Liver (tissue), 3 donors: Measurements from ENCODE around the gene RGS9BP.

ENCODE experiments used
- CTCF ChIP-seq: fragments of 150-350 bp; IDR thresholded peaks from 2 replicates; pipeline ENCODE4 v1.5.1; 2017; ENCODE audit warnings: improper control_type of control experiment, low read depth, low read length; ENCODE audit not compliant: missing input control
- EGR1 ChIP-seq, 2 donors: IDR thresholded peaks; 2 replicates each; pipeline ENCODE4 v1.6.1; 2016 to 2018; ENCODE audit warnings: antibody characterized with exemption in 2 of 2, low read depth in 2 of 2
- GABPA ChIP-seq, 2 donors: IDR thresholded peaks in 1 of 2; conservative IDR thresholded peaks in 1 of 2; 2 replicates each; pipeline ENCODE4 v1.6.1; 2016; ENCODE audit warnings: antibody characterized with exemption in 2 of 2, mild to moderate bottlenecking in 1 of 2, moderate library complexity in 1 of 2
- MAX ChIP-seq: IDR thresholded peaks from 2 replicates; pipeline ENCODE4 v1.6.1; 2016; ENCODE audit warnings: antibody characterized with exemption
- RAD21 ChIP-seq, 2 donors: IDR thresholded peaks; 2 replicates each; pipeline ENCODE4 v1.6.1; 2016; ENCODE audit warnings: antibody characterized with exemption in 2 of 2, mild to moderate bottlenecking in 2 of 2
- RXRA ChIP-seq, 2 donors: IDR thresholded peaks; 2 replicates each; pipeline ENCODE4 v1.6.1; 2017 to 2018; ENCODE audit warnings: antibody characterized with exemption in 2 of 2, mild to moderate bottlenecking in 1 of 2
- TAF1 ChIP-seq: conservative IDR thresholded peaks from 2 replicates; pipeline ENCODE4 v1.6.1; 2016; ENCODE audit warnings: antibody characterized with exemption, mild to moderate bottlenecking
- YY1 ChIP-seq: IDR thresholded peaks from 2 replicates; pipeline ENCODE4 v1.6.1; 2016; ENCODE audit warnings: antibody characterized with exemption, mild to moderate bottlenecking
- ZBTB33 ChIP-seq: IDR thresholded peaks from 2 replicates; pipeline ENCODE4 v1.6.1; 2016; ENCODE audit warnings: antibody characterized with exemption
- TF ChIP-seq, protein P1 (sequence below): IDR thresholded peaks from 2 replicates; pipeline ENCODE4 v1.6.1; 2016; ENCODE audit warnings: antibody characterized with exemption
- TF ChIP-seq, protein P2 (sequence below): IDR thresholded peaks from 2 replicates; pipeline ENCODE4 v1.6.1; 2016; ENCODE audit warnings: antibody characterized with exemption, mild to moderate bottlenecking
- donor health status: healthy.
- donor health status: healthy.

- TF ChIP-seq, protein P1, sequence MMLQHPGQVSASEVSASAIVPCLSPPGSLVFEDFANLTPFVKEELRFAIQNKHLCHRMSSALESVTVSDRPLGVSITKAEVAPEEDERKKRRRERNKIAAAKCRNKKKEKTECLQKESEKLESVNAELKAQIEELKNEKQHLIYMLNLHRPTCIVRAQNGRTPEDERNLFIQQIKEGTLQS: no peak
- no peak for TF ChIP-seq CTCF
- TF ChIP-seq, protein P2, sequence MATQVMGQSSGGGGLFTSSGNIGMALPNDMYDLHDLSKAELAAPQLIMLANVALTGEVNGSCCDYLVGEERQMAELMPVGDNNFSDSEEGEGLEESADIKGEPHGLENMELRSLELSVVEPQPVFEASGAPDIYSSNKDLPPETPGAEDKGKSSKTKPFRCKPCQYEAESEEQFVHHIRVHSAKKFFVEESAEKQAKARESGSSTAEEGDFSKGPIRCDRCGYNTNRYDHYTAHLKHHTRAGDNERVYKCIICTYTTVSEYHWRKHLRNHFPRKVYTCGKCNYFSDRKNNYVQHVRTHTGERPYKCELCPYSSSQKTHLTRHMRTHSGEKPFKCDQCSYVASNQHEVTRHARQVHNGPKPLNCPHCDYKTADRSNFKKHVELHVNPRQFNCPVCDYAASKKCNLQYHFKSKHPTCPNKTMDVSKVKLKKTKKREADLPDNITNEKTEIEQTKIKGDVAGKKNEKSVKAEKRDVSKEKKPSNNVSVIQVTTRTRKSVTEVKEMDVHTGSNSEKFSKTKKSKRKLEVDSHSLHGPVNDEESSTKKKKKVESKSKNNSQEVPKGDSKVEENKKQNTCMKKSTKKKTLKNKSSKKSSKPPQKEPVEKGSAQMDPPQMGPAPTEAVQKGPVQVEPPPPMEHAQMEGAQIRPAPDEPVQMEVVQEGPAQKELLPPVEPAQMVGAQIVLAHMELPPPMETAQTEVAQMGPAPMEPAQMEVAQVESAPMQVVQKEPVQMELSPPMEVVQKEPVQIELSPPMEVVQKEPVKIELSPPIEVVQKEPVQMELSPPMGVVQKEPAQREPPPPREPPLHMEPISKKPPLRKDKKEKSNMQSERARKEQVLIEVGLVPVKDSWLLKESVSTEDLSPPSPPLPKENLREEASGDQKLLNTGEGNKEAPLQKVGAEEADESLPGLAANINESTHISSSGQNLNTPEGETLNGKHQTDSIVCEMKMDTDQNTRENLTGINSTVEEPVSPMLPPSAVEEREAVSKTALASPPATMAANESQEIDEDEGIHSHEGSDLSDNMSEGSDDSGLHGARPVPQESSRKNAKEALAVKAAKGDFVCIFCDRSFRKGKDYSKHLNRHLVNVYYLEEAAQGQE: no peak
- no peak for TF ChIP-seq MAX
- no peak for TF ChIP-seq YY1
- TF ChIP-seq TAF1: no peak
- no peak for TF ChIP-seq RAD21 (IDR thresholded peaks at IDR 0.05)
- no peak for TF ChIP-seq EGR1 (IDR thresholded peaks at IDR 0.05; ENCODE audit: low read depth in 2 of 2)
- no peak for TF ChIP-seq RXRA (IDR thresholded peaks at IDR 0.05)
- TF ChIP-seq ZBTB33: no peak
- TF ChIP-seq GABPA (IDR thresholded peaks at IDR 0.05 in 1 of 2, conservative IDR thresholded peaks at IDR 0.05 in 1 of 2): no peak
Measured at GRCh38 chr19:32647361-32647760, 28.3 kb upstream of the RGS9BP start.
